ENCODE measurements around the gene EDN3. TPM values are rescaled to one million over a fixed set of nuclear protein-coding genes. Genes with fewer than 3 reads are reported as not detected.

Gene EDN3, protein sequence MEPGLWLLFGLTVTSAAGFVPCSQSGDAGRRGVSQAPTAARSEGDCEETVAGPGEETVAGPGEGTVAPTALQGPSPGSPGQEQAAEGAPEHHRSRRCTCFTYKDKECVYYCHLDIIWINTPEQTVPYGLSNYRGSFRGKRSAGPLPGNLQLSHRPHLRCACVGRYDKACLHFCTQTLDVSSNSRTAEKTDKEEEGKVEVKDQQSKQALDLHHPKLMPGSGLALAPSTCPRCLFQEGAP
- total RNA-seq (1 to 10 TPM in 2 of 9 donors, under 1 TPM in 7; 0.16 to 1.6 (median 0.43) TPM), polyA plus RNA-seq (1 to 10 TPM in 1 of 3 donors, under 1 TPM in 2; 0.17 to 2.1 (median 0.48) TPM)
- long read RNA-seq, donor 1 = 0 reads
- long read RNA-seq, donor 2 = 0 reads
- long read RNA-seq, donor 3 = 0 reads
- long read RNA-seq, donor 4, partial matches to known transcripts = 0 of 1 reads
- long read RNA-seq, donor 4, other reads (novel, unspliced or antisense) = 0 of 1 reads
- long read RNA-seq, donor 5 = 0 reads
- long read RNA-seq, donor 6 = 0 reads
- long read RNA-seq, donor 7 = 0 reads
- long read RNA-seq, donor 8 = 0 reads
- long read RNA-seq, donor 9 = 0 reads
- long read RNA-seq, donor 10 = 0 reads

- Histone ChIP-seq H3K27me3 (peaks cover 32% of the 10 kb centered on the region), H3K4me1 (replicated peaks in 1 of 2) (no peaks in the 10 kb centered on the region), H3K4me3 (no peak within 1 kb of the TSS), H3K9me3 (replicated peaks in 1 of 3) (no peaks in the 10 kb centered on the region), H3K36me3 (replicated peaks in 1 of 2) (no peaks in the 10 kb centered on the region), H3K27ac (no peak within 1 kb of the TSS)
- 3 to 11% (median 4%) methylated on average over 8 to 77 of the region's 77 CpGs for WGBS, 4 donors
- no peak for TF ChIP-seq CTCF (IDR thresholded peaks at IDR 0.05)
- no peak for DNase-seq
- intact Hi-C loops (cut with DNase I) = no loop called here
Observed at GRCh38 chr20:59300333-59301081, at the start of gene EDN3. Gene EDN3, plus strand, starts transcription at chr20:59300611. Its CDS starts 202 bp downstream, at chr20:59300813.

DNA sequence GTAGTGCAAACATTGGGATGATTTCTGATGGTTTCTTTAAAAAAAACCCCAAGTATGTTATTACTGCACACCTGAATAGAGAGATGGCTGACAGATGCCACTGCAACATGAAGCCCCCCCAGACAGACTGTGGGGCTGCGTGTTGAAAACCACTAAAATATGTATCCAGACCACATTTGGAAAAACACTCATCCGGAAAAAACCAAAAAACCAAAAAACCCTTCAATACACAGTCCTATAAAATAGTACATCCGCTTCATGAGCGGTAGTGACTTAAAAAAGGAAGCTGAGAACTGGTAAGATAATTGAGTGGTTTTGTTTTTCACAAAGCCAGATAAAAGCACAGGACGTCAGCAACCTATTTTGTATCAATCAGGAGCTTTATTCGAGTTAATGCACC is 47.1 kb upstream of the EDN3 start:
- WGBS, 4 donors = 60 to 66% (median 64%) methylated on average over 6 of the region's 6 CpGs
- TF ChIP-seq CTCF (IDR thresholded peaks at IDR 0.05) (no peak), POLR2A (IDR thresholded peaks at IDR 0.05) (no peak)
- Histone ChIP-seq H3K36me3 (replicated peaks in 1 of 2) (no peaks in the 10 kb centered on the region), H3K9me3 (replicated peaks in 1 of 3) (no peaks in the 10 kb centered on the region), H3K4me3 (no peak overlapping the region), H3K27ac (no peak overlapping the region), H3K4me1 (replicated peaks in 1 of 2) (no peaks in the 10 kb centered on the region), H3K27me3 (peaks cover 12% of the 10 kb centered on the region)
- DNase-seq = no peak
- intact Hi-C loops (cut with DNase I) = no loop called here

DNA sequence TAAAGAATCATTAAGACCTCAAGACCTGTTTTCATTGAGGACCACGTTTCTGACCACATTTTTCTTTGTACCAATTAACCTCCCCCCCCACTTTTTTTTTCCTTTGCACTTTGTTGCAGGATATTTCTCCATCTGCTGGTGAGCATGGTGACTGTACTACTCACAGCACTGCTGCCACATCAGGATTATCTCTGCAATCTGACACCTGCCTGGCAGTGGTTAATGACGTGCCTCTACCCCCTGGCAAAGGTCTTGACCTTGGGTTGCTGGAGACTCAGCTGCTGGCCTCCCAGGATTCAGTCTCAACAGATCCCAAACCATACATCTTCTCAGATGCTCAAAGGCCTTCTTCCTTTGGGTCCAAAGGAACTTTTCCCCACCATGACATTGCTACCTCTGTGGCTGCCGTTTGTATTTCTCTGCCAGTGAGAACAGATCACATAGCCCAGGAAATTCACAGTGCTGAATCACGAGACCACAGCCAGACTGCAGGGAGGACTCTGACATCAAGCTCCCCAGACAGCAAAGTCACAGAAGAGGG is 46.6 kb upstream of the EDN3 start:
- no peak overlapping the region for H3K4me3 ChIP-seq
- intact Hi-C loops (cut with DNase I) = no loop called here
- no peak for TF ChIP-seq CTCF (IDR thresholded peaks at IDR 0.05)
- TF ChIP-seq POLR2A (IDR thresholded peaks at IDR 0.05) = no peak
- no peak for DNase-seq
- 12 to 26% (median 17%) methylated on average over 3 to 4 of the region's 4 CpGs for WGBS, 4 donors
- H3K4me1 ChIP-seq (replicated peaks in 1 of 2) = no peaks in the 10 kb centered on the region
- peaks cover 12% of the 10 kb centered on the region for H3K27me3 ChIP-seq
- no peak overlapping the region for H3K27ac ChIP-seq
- H3K36me3 ChIP-seq (replicated peaks in 1 of 2) = no peaks in the 10 kb centered on the region
- no peaks in the 10 kb centered on the region for H3K9me3 ChIP-seq (replicated peaks in 1 of 3)

DNA sequence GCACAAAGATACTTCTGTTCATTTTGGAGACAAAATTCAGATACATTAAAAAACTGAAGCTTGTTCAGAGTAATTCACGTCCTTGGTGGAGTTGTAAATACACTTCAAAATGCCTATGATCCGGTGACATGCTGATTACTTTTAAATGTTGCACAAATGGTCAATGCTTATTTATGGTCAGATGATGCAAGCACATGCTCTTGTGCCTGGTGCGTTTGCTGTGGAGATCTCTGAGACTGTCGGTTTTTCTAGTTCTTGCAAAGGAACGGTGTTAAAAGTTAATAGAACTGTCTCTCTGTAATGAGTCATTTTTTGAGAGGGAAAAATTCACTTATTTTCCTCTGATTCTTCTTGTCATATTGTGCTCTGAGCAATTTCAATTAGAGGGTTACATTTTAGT is 45.2 kb upstream of the EDN3 start:
- TF ChIP-seq CTCF (IDR thresholded peaks at IDR 0.05) (no peak), POLR2A (IDR thresholded peaks at IDR 0.05) (no peak)
- Histone ChIP-seq H3K4me1 (replicated peaks in 1 of 2) (no peaks in the 10 kb centered on the region), H3K36me3 (replicated peaks in 1 of 2) (no peaks in the 10 kb centered on the region), H3K27me3 (peaks cover 7% of the 10 kb centered on the region), H3K27ac (no peak overlapping the region), H3K9me3 (replicated peaks in 1 of 3) (no peaks in the 10 kb centered on the region), H3K4me3 (no peak overlapping the region)
- 58 to 72% (median 65%) methylated on average over 5 of the region's 5 CpGs for WGBS, 4 donors
- DNase-seq = no peak
- intact Hi-C loops (cut with DNase I) = no loop called here
